ENCODE data around the gene HACD1.
A peak's percentile ranks its signal among the peaks of the same experiment; 100 is the strongest.

HACD1 gene

GRCh38 chr10:17617031-17617911 is at the start of gene HACD1:
Gene HACD1 (minus strand): TSS chr10:17617374. CDS start chr10:17617339, 35 bp downstream.
- Mint-ChIP-seq H3K27me3 (peaks cover 29% of the 10 kb centered on the region), H3K9me3 (no peaks in the 10 kb centered on the region), H3K4me1 (ENCODE audit: low read depth) (peaks cover 4% of the 10 kb centered on the region), H3K36me3 (ENCODE audit: low read depth) (no peaks in the 10 kb centered on the region), H3K4me3 (peak within 1 kb of the TSS; percentile 82), H3K27ac (peak within 1 kb of the TSS; percentile 50)
- peak; percentile 76 for DNase-seq

DNA sequence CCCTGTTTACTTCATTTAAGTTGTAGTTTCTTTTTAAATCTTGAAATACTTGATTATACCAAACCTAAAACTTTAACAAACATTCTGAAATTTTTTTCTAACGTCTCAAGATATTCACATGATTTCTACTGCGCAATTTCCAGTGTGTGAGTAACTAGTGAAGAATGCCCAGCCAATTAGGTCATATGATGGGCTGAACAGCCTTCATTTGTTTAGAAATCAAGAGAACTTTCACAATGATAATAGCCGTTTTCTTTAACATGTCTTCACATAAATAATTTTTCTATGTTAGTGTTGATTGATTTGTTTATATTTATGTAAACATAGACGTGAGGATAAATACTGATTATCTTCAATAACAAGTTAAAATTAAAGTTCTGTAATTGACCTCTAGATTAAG is 48.6 kb upstream of the HACD1 start:
- no peaks in the 10 kb centered on the region for H3K27me3 Mint-ChIP-seq
- H3K9me3 Mint-ChIP-seq = no peaks in the 10 kb centered on the region
- DNase-seq = no peak
- no peak overlapping the region for H3K27ac Mint-ChIP-seq
- peaks cover 74% of the 10 kb centered on the region for H3K4me1 Mint-ChIP-seq (ENCODE audit: low read depth)
- peaks cover 45% of the 10 kb centered on the region for H3K36me3 Mint-ChIP-seq (ENCODE audit: low read depth)
- no peak overlapping the region for H3K4me3 Mint-ChIP-seq

GRCh38 chr10:17663450-17663849 is 46.3 kb upstream of the HACD1 start:
- Mint-ChIP-seq H3K36me3 (ENCODE audit: low read depth) (peaks cover 51% of the 10 kb centered on the region), H3K4me3 (no peak overlapping the region), H3K4me1 (ENCODE audit: low read depth) (peaks cover 66% of the 10 kb centered on the region), H3K9me3 (no peaks in the 10 kb centered on the region), H3K27me3 (no peaks in the 10 kb centered on the region), H3K27ac (no peak overlapping the region)
- no peak for DNase-seq

GRCh38 chr10:17662193-17663138 is 45.3 kb upstream of the HACD1 start:
- Mint-ChIP-seq H3K4me3 (no peak overlapping the region), H3K27ac (peak overlapping the region; percentile 26), H3K9me3 (no peaks in the 10 kb centered on the region), H3K36me3 (ENCODE audit: low read depth) (peaks cover 51% of the 10 kb centered on the region), H3K27me3 (no peaks in the 10 kb centered on the region), H3K4me1 (ENCODE audit: low read depth) (peaks cover 64% of the 10 kb centered on the region)
- no peak for DNase-seq

DNA sequence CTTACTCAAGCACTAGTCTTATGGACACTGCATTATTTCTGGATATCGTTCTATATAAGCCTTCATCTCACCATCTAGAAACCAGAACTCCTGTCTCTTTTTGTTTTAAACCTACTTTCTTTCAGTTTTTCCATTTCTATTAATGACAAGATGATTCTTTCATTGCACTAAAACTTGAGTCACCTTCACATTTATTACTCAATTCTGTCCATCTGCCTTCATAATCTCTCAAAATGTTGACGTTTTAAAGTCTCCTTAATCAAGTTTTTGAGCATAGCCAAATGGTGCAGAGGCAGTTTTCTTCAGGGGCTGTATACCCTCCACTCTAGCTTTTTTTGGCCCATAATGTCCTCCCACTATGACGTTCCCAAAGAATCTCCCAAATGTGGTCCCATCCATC is 44.3 kb upstream of the HACD1 start:
- no peaks in the 10 kb centered on the region for H3K9me3 Mint-ChIP-seq
- H3K4me3 Mint-ChIP-seq = no peak overlapping the region
- no peak for DNase-seq
- no peaks in the 10 kb centered on the region for H3K27me3 Mint-ChIP-seq
- peaks cover 68% of the 10 kb centered on the region for H3K4me1 Mint-ChIP-seq (ENCODE audit: low read depth)
- peak overlapping the region; percentile 27 for H3K27ac Mint-ChIP-seq
- H3K36me3 Mint-ChIP-seq (ENCODE audit: low read depth) = peaks cover 52% of the 10 kb centered on the region

DNA sequence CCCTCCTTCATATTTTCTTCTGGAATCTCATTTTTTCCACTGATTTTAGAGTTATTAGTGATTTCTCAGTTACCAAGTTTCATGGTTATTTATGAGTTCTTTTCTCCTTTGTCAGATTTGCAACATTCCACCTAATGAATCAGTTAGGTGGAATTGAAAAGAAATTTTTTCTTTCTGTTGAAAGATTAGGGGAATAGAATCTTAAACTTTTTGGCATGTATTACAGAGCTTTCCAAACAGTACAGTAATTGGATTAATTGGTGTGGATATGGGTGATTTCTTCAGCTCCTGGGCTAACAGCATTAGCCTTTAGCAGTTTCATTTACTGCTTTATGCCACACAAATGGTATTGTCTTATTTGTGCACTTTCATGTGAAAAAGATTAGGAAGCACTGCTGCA is 43.7 kb upstream of the HACD1 start:
- DNase-seq = no peak
- peaks cover 53% of the 10 kb centered on the region for H3K36me3 Mint-ChIP-seq (ENCODE audit: low read depth)
- no peaks in the 10 kb centered on the region for H3K27me3 Mint-ChIP-seq
- H3K27ac Mint-ChIP-seq = no peak overlapping the region
- H3K9me3 Mint-ChIP-seq = no peaks in the 10 kb centered on the region
- H3K4me3 Mint-ChIP-seq = no peak overlapping the region
- peaks cover 70% of the 10 kb centered on the region for H3K4me1 Mint-ChIP-seq (ENCODE audit: low read depth)

DNA sequence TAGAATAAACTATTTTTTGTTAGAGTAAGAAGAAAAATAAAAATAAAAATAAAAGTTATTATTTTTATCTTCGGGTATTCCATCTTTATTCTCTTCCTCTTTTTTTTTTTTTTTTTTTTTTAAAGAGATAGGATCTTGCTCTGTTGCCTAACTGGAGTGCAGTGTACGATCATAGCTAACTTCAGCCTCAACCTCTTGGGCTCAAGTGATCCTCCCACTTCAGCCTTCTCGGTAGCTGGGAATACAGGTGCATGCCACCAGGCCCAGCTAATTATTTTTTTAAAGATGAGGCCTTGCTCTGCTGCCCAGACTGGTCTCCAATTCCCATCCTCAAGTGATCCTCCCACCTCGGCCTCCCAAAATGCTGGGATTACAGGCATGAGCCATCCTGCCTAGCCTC is 42.2 kb upstream of the HACD1 start:
- Mint-ChIP-seq H3K27me3 (no peaks in the 10 kb centered on the region), H3K36me3 (ENCODE audit: low read depth) (peaks cover 50% of the 10 kb centered on the region), H3K9me3 (peaks cover 2% of the 10 kb centered on the region), H3K4me3 (no peak overlapping the region), H3K4me1 (ENCODE audit: low read depth) (peaks cover 79% of the 10 kb centered on the region), H3K27ac (no peak overlapping the region)
- no peak for DNase-seq

DNA sequence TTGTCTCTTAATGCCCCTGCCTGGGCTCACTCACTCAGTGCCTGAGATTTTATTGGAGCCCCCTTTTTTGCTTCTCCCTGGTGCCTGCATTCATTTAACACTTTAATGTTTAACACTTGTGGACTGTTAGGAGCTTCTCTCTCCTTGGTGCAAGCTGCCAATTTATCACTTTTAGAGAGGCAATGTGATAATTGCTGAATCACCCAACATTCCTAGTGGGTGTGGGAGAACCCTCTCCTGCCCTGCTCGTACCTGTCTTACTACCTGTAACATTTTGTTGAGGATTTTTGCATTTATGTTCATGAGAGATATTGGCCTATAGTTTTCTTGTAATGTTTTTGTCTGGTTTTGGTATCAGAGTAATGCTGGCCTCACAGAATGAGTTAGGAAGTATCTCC is 39.9 kb upstream of the HACD1 start:
- Mint-ChIP-seq H3K27ac (peak overlapping the region; percentile 57), H3K4me3 (no peak overlapping the region), H3K36me3 (ENCODE audit: low read depth) (peaks cover 54% of the 10 kb centered on the region), H3K4me1 (ENCODE audit: low read depth) (peaks cover 80% of the 10 kb centered on the region), H3K9me3 (peaks cover 12% of the 10 kb centered on the region), H3K27me3 (no peaks in the 10 kb centered on the region)
- no peak for DNase-seq

GRCh38 chr10:17655567-17656146 is 38.5 kb upstream of the HACD1 start:
- no peaks in the 10 kb centered on the region for H3K27me3 Mint-ChIP-seq

DNA sequence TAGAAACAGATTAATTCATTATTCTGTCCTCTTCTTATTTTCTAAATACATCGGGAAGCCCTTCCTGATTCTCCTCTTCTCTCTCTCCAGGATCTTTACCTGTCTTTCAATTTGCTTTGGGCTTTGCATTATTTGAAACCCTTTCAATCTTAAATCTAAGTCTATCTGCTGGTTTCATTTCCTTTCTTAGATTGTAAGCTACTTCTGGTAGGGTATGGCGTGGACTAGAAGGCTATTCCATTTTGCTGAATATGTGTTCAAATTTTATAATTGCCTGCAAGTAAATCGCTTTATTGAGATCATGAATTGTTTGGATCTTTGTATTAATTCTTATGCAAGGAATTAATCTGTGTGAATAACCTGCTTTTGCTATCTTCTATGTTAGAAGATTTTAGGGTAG is 37.8 kb upstream of the HACD1 start:
- H3K4me1 Mint-ChIP-seq (ENCODE audit: low read depth) = peaks cover 81% of the 10 kb centered on the region
- peaks cover 55% of the 10 kb centered on the region for H3K36me3 Mint-ChIP-seq (ENCODE audit: low read depth)
- H3K9me3 Mint-ChIP-seq = peaks cover 12% of the 10 kb centered on the region
- H3K27ac Mint-ChIP-seq = no peak overlapping the region
- H3K4me3 Mint-ChIP-seq = no peak overlapping the region
- no peak for DNase-seq
- no peaks in the 10 kb centered on the region for H3K27me3 Mint-ChIP-seq

More at GRCh38 chr10:17655567-17656146, 38.5 kb upstream of the HACD1 start:
- Mint-ChIP-seq H3K4me3 (peak overlapping the region; percentile 24), H3K9me3 (peaks cover 12% of the 10 kb centered on the region), H3K27ac (peak overlapping the region; percentile 52), H3K4me1 (ENCODE audit: low read depth) (peaks cover 79% of the 10 kb centered on the region), H3K36me3 (ENCODE audit: low read depth) (peaks cover 52% of the 10 kb centered on the region)
- DNase-seq = no peak

- H3K4me1 Mint-ChIP-seq (ENCODE audit: low read depth) = peaks cover 88% of the 10 kb centered on the region
- no peak for DNase-seq
- no peak overlapping the region for H3K27ac Mint-ChIP-seq
- no peaks in the 10 kb centered on the region for H3K27me3 Mint-ChIP-seq
- peaks cover 16% of the 10 kb centered on the region for H3K9me3 Mint-ChIP-seq
- H3K36me3 Mint-ChIP-seq (ENCODE audit: low read depth) = peaks cover 72% of the 10 kb centered on the region
- no peak overlapping the region for H3K4me3 Mint-ChIP-seq
Observed at GRCh38 chr10:17652585-17652984, 35.4 kb upstream of the HACD1 start.

GRCh38 chr10:17651896-17652295 is 34.7 kb upstream of the HACD1 start:
- H3K9me3 Mint-ChIP-seq = peaks cover 16% of the 10 kb centered on the region
- H3K27me3 Mint-ChIP-seq = no peaks in the 10 kb centered on the region
- peaks cover 87% of the 10 kb centered on the region for H3K4me1 Mint-ChIP-seq (ENCODE audit: low read depth)
- peak overlapping the region; percentile 47 for H3K27ac Mint-ChIP-seq
- DNase-seq = no peak
- no peak overlapping the region for H3K4me3 Mint-ChIP-seq
- peaks cover 71% of the 10 kb centered on the region for H3K36me3 Mint-ChIP-seq (ENCODE audit: low read depth)

GRCh38 chr10:17650416-17650815 is 33.2 kb upstream of the HACD1 start:
- DNase-seq = no peak
- peak overlapping the region; percentile 23 for H3K27ac Mint-ChIP-seq
- H3K27me3 Mint-ChIP-seq = no peaks in the 10 kb centered on the region
- peaks cover 71% of the 10 kb centered on the region for H3K36me3 Mint-ChIP-seq (ENCODE audit: low read depth)
- peaks cover 86% of the 10 kb centered on the region for H3K4me1 Mint-ChIP-seq (ENCODE audit: low read depth)
- H3K9me3 Mint-ChIP-seq = peaks cover 16% of the 10 kb centered on the region
- H3K4me3 Mint-ChIP-seq = peak overlapping the region; percentile 26

DNA sequence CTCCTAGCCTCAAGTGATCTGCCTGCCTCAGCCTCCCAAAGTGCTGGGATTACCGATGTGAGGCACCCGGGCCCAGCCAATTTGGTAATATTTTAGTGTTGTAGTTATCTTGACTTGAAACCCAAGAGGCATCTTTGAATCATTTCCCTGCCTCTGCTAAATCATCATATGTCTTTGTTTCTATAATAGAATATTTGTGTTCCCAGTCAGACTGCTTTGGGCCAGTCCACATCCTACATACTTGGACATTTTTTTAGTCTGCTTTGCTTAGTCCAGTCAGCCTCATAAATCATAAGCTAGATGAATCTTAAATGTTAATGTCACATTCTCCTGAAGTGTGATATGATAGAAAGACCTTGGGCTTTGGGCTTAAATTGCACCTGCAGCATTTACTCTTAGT is 32.7 kb upstream of the HACD1 start:
- Mint-ChIP-seq H3K27ac (no peak overlapping the region), H3K4me1 (ENCODE audit: low read depth) (peaks cover 85% of the 10 kb centered on the region), H3K27me3 (no peaks in the 10 kb centered on the region), H3K4me3 (no peak overlapping the region), H3K36me3 (ENCODE audit: low read depth) (peaks cover 71% of the 10 kb centered on the region), H3K9me3 (peaks cover 16% of the 10 kb centered on the region)
- DNase-seq = no peak

All from activated T-cell treated with anti-CD3 and anti-CD28 coated beads, Interleukin-2, amount 50 U/mL, for 24 hours (primary cell).